ENCODE measurements around the gene INAFM2.

GRCh38 chr15:40340740-40341400 lies 17.4 kb downstream of the INAFM2 start, which contains the start of gene CCDC9B:
- TF ChIP-seq MAFK (IDR thresholded peaks at IDR 0.05; ENCODE audit: low read length) (no peak), MAX (CRISPR knock-in tag; IDR thresholded peaks at IDR 0.05) (no peak), GABPA (tag; conservative IDR thresholded peaks at IDR 0.05; ENCODE audit: low read depth) (no peak), ZNF280A (IDR thresholded peaks at IDR 0.05; ENCODE audit: low read depth, partially characterized antibody) (no peak), HDGF (IDR thresholded peaks at IDR 0.05) (no peak), ZBTB11 (CRISPR knock-in tag; IDR thresholded peaks at IDR 0.05) (no peak), ZNF318 (IDR thresholded peaks at IDR 0.05; ENCODE audit: borderline replicate concordance in 1 of 2, low read depth in 1 of 2) (no peak), PML (IDR thresholded peaks at IDR 0.05; ENCODE audit: low read length) (no peak), POU5F1 (IDR thresholded peaks at IDR 0.05; ENCODE audit: borderline replicate concordance, low read depth, low read length, partially characterized antibody) (no peak)

All from K562 (cell line).